Pons (tissue), 1 donor: Measurements from ENCODE around the gene RNF181.
"Not testable (repeated sequence)": the region's sequence is repeated elsewhere in the genome, so short reads cannot be mapped to it uniquely, and the experiment has no call there.

Experiments
- DNase-seq: peaks from one replicate; pipeline ENCODE4 v3.0.0-alpha.2; 2016; ENCODE audit warnings: low spot score

Gene RNF181, protein sequence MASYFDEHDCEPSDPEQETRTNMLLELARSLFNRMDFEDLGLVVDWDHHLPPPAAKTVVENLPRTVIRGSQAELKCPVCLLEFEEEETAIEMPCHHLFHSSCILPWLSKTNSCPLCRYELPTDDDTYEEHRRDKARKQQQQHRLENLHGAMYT

DNA sequence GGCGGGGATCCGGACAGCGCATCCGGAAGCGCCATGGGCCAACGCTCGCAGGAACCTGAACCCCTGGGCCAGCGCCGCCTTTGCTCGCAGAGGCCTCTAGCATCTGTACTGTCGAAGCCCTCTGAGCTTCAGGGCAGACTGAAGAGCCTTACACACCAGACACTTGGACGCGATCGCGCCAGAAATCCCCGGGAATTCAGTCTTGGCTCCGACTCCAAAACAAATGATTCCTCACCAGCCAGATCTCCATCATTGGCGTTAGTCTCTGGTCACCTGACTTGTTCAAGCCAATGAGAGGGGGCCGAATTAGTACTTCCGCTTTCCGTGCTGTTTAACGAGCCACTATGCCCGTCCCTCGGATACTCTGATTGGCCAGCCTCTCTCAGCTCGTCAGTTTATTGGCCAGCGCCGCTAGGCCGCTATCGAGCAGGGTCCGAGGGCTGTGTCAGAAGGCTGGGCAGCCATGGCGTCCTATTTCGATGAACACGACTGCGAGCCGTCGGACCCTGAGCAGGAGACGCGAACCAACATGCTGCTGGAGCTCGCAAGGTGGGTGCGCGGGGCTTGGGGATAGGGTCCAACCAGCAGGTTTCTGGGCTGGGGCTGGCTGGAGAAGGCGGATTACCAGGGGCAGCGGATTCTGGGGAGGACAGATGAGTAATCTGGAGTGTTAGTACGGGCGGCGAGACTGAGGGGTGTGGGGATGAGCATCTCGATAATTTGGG, at the start of gene RNF181:
TSS of gene RNF181 (plus strand) at position 445 of the 725 bp plus-strand sequence. CDS start at position 464, 19 bp downstream.
- peak; percentile 100 for DNase-seq

DNA sequence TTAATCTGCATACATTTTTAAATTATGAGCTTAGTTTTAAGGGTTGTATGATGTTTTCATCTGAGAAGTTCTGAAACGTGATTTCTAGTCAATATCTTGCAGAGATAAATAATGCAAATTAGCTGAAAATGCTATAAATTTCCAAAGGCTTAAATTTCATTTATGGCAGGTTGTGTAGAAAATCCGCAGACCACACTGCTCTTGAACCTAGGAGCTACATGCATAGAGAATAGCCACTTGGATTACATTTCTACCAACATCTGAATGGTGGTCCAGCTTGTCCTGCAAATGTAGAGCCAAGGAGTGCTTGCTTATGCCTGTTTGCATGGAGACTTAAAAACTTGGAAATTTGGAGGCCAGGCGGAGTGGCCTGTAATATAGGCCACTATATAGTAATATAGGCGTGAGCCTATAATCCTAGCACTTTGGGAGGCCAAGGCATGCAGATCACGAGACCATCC, 49.7 kb upstream of the RNF181 start:
- DNase-seq = no peak

DNA sequence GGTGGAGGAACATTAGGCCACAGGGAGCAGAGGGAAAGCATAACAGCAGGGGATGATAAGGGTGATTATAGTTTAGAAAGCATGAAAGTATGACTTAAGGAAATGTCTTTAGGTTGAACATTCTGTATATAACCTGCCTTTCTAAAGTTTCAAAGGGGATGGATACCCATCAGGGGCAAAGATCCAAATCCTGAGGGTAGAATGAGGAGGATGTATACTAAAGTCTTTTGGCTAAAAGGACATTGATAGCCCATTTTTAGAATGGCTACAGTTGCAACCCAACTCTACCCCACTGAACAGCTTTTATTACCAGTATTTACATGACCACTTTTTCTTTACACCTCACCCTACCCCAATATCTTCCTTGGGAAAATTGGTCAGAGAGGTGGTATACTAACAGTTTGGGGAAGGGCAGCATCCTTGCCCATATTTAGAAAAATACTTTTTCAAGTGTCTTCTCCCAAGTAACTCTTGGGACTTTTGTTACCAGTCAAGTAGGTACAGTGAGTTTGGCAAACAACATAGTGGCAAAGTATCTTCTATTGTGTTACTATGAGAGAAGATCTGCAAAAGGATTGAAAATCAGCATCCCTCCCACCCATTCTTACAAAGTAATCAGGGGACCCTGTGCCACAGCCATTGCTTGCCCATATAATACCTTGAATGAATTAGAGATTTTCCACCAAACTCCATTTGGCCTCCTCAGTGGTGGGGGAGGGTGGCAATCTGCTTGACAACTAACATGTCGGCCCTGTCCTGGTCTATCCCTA, 48.3 kb upstream of the RNF181 start:
- DNase-seq = peak; percentile 28

- DNase-seq = peak; percentile 22
Observed at GRCh38 chr2:85547859-85548607, 47.5 kb upstream of the RNF181 start.

- peak; percentile 22 for DNase-seq
Observed at GRCh38 chr2:85548608-85548900, 47.0 kb upstream of the RNF181 start.

DNA sequence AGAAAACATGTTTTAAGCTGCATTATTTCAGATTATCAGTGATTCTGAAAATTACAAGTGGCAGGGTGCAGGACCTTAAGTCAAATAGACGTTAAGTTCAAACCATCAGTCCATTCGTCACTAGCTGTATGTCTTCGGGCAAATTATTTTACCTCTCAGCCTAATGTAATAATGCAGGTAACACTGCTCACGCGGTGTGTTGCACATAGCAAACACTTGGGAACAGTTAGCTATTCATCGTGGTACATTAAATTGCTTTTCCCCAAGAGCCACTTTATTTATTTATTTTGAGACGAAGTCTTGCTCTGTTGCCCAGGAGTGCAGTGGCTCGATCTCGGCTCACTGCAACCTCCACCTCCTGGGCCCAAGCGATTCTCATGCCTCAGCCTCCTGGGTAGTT, 46.5 kb upstream of the RNF181 start:
- DNase-seq = no peak

- no peak for DNase-seq
Observed at GRCh38 chr2:85549826-85550225, 45.7 kb upstream of the RNF181 start.

- DNase-seq = peak; percentile 64
Observed at GRCh38 chr2:85550486-85550885, 45.1 kb upstream of the RNF181 start.

DNA sequence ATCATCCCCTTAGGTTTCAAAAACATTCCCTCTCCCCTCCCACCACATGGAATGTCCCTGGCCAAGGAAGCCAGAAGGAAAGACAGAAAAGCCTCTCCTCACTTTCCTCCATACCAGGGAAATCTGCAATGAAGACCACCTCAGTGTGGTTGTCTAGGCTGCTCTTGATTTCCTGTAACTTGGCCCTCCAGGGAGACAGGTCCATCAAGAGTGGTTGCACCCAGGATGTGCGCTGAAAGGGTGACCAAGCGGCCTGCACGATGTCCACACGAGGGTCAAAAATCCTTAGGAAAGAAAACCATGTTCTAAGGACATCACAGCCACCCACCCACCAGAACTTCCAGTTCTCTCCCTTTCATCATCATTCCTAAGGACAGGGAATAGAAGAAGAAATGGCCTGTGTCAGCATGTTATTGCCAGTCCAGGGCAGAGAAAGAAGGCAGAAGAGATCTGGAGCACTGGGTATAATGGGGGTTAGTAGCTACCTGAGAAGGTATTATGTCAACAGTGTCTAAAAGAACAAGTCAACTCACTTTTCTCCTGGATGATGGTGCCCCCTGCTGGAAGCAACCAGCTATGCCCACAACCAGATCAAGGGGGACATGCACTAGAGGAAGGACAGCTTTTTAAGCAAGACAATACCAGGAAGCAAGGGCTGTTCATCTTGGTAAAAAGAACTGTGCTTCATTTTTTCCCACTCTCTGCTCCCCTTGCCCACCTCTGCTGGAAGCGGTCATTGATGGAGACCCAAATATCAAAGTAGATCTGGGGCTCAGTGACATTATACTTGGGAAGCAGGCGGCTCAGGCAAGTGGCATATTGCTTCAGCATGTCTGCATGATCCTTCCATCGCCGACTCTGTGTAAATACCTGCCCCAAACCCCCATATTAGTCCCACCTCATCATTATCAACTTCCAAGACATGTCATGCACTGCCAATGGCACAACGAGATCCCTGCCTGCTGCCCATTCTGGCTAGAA, 43.6 kb upstream of the RNF181 start:
- DNase-seq = peak; percentile 90

DNA sequence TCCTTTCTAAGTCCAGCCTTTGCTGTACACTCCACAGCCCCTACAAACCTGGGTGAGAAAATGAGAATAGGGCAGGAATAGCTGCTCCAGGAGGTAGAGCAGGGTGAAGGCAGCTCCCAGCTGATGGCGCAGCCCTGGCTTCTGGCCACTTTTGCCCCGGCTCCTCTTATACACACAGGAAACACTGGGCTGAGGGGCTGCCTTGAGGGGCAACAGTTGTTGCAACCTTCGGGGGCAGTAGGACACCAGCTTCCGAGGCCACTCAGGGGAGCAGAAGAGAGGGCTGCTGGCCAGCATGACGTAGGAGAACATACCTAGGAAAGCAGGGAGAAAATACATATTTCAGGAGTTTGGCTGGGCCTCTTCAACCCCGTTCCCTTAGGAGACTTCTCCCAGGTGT, 42.4 kb upstream of the RNF181 start:
- DNase-seq = no peak

DNA sequence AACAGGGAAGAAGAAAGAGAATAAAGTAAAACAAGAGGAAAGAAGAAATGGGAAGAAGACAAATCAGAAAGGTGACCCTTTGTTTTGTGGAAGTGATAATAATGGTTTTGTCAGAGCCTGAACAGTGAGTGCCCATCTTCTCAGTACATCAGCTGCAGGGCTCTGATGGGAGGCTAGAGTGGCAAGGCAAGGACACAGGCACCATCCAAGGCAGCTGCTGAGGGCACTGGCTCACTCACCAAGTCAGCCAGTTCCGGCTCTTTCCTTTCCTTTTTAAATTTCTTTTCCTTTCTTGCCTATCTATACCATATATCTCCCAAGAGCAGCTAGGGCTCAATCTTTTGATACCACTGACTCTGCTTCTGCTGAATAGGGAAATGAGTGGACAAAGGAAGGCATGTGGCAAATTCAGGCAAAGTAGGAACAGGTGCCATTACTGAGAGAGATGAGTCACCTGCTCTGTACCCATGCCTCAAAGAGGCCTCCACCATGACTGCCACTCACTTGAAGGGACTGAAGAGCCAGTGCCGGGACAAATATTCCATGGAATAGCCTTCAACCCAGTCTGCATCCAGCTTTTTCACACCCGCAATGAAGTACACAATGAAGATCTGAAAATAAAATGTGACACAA, 40.4 kb upstream of the RNF181 start:
- no peak for DNase-seq

GRCh38 chr2:85557130-85557529, 38.4 kb upstream of the RNF181 start:
- no peak for DNase-seq

DNA sequence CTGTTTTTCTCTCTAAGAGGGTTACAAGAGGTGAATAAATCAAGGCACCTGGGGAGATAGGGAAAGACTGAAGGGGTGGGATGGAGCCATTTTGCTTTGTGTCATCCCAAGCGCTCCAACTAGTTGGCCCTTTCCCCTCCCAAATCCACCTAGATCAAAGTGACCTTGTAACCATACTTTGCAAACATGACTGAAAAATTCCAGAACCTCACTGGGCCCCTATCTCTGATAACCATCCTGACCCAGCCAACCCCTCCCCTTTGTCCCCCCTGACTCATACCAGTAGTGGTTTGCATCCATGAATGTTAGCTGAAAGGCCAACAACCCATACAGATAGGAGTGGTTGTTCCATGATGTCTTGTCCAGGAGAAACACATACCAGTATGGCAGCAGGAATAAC, 37.4 kb upstream of the RNF181 start:
- DNase-seq = no peak

GRCh38 chr2:85560403-85560726, 35.2 kb upstream of the RNF181 start:
- not testable (repeated sequence) for DNase-seq

GRCh38 chr2:85560812-85561279, 34.7 kb upstream of the RNF181 start:
- no peak for DNase-seq

DNA sequence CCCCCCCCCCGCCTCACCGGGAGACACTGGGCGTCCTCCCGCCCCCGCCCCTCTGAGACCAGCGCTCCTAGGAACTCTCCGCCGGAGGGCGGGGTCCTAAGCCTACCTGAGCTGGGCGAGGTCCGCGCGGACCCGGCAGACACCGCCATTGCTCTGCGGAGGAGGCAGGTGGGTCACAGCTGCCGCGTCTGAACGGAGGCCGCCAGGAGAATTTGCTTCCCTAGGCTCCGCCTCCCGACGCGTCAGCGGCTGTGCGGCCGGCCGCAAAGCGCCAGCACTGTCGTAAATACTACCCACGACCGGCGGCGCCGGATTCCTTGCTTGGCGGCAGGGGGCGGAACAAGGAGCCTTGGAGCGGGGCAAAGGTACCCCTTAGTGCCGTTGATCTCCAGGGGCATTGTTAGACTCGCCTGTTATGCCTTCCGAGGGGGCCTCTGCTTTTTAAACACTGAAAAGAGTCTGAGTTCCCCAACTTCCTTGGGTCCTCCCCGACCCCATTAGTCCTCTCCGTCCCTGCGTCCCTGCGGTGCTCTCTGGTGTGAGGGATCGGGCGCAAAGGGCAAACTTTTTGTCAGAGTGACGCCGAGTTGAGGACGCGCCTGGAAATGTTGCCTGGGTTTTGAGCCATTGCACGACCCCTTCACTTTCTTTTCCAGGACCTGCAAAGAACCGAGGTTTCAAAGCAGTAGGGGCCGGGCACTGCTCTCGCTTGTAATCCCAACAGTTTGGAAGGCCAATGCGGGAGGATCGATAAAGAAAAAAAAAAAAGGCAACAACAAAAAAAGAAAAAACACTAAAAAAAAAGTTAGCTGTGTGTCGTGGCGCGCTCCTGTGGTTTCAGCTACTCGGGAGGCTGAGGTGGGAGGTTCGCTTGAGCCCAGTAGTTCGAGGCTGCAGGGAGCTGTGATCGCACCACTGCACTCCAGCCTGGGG, 34.0 kb upstream of the RNF181 start, which contains the start of gene GGCX:
TSS of gene GGCX (minus strand) at position 214 of the 933 bp plus-strand sequence. CDS start at position 149, 65 bp downstream.
- DNase-seq = peak; percentile 92

- peak; percentile 48 for DNase-seq
Observed at GRCh38 chr2:85564144-85564563, 31.4 kb upstream of the RNF181 start.

- DNase-seq = no peak
Observed at GRCh38 chr2:85566265-85566664, 29.3 kb upstream of the RNF181 start.

GRCh38 chr2:85575739-85576138, 19.8 kb upstream of the RNF181 start:
- DNase-seq = no peak

- DNase-seq = no peak
Observed at GRCh38 chr2:85577063-85577385, 18.5 kb upstream of the RNF181 start.
